ENCODE measurements around the gene DHX8. TPM values are rescaled to one million over a fixed set of nuclear protein-coding genes. Genes with fewer than 3 reads are reported as not detected.
"Not testable (repeated sequence)": the region's sequence is repeated elsewhere in the genome, so short reads cannot be mapped to it uniquely, and the experiment has no call there.

Gene DHX8
- total RNA-seq, 1 experiment from 2014 or later, result 23.7 TPM

- H3K4me1 ChIP-seq (ENCODE audit: low read length), result no peaks in the 10 kb centered on the region
- no peak overlapping the region for H3K4me2 ChIP-seq (ENCODE audit: low read depth, low read length, poor library complexity, severe bottlenecking)
- no peaks in the 10 kb centered on the region for H3K36me3 ChIP-seq (ENCODE audit: insufficient read depth, low read length)
- no peaks in the 10 kb centered on the region for H3K79me2 ChIP-seq (ENCODE audit: low read length)
- H4K20me1 ChIP-seq (ENCODE audit: insufficient read depth, low read depth, low read length), result no peaks in the 10 kb centered on the region
- no peaks in the 10 kb centered on the region for H3K27me3 ChIP-seq (ENCODE audit: low read length)
- H3K9me2 ChIP-seq (replicated peaks; ENCODE audit: insufficient read depth, low read length), result no peaks in the 10 kb centered on the region
- no peaks in the 10 kb centered on the region for H3K9me3 ChIP-seq (ENCODE audit: low read length)
- H3K9ac ChIP-seq (ENCODE audit: low read length), result no peak overlapping the region
- no peak overlapping the region for H3K27ac ChIP-seq (ENCODE audit: low read length)
- no peak overlapping the region for H2AFZ ChIP-seq (ENCODE audit: low read length)
- DNase-seq, result no peak
- H3K4me3 ChIP-seq (ENCODE audit: low read length), result no peak overlapping the region
These were observed 38.7 kb upstream of the DHX8 start for GRCh38 chr17:43445009-43445589.

GRCh38 chr17:43446773-43447172, 37.0 kb upstream of the DHX8 start:
- H4K20me1 ChIP-seq (ENCODE audit: insufficient read depth, low read depth, low read length), result no peaks in the 10 kb centered on the region
- no peaks in the 10 kb centered on the region for H3K4me1 ChIP-seq (ENCODE audit: low read length)
- H3K79me2 ChIP-seq (ENCODE audit: low read length), result no peaks in the 10 kb centered on the region
- no peak overlapping the region for H3K27ac ChIP-seq (ENCODE audit: low read length)
- no peak overlapping the region for H2AFZ ChIP-seq (ENCODE audit: low read length)
- H3K9me3 ChIP-seq (ENCODE audit: low read length), result no peaks in the 10 kb centered on the region
- H3K4me2 ChIP-seq (ENCODE audit: low read depth, low read length, poor library complexity, severe bottlenecking), result no peak overlapping the region
- H3K27me3 ChIP-seq (ENCODE audit: low read length), result no peaks in the 10 kb centered on the region
- DNase-seq, result peak; percentile 27
- no peak overlapping the region for H3K4me3 ChIP-seq (ENCODE audit: low read length)
- H3K9ac ChIP-seq (ENCODE audit: low read length), result no peak overlapping the region
- H3K9me2 ChIP-seq (replicated peaks; ENCODE audit: insufficient read depth, low read length), result no peaks in the 10 kb centered on the region
- no peaks in the 10 kb centered on the region for H3K36me3 ChIP-seq (ENCODE audit: insufficient read depth, low read length)

GRCh38 chr17:43448720-43449469, 34.9 kb upstream of the DHX8 start:
- Histone ChIP-seq H3K9me3 (ENCODE audit: low read length) (no peaks in the 10 kb centered on the region), H3K27me3 (ENCODE audit: low read length) (no peaks in the 10 kb centered on the region), H3K9me2 (replicated peaks; ENCODE audit: insufficient read depth, low read length) (no peaks in the 10 kb centered on the region), H3K4me1 (ENCODE audit: low read length) (no peaks in the 10 kb centered on the region), H2AFZ (ENCODE audit: low read length) (no peak overlapping the region), H3K36me3 (ENCODE audit: insufficient read depth, low read length) (no peaks in the 10 kb centered on the region), H3K27ac (ENCODE audit: low read length) (no peak overlapping the region), H4K20me1 (ENCODE audit: insufficient read depth, low read depth, low read length) (no peaks in the 10 kb centered on the region), H3K9ac (ENCODE audit: low read length) (no peak overlapping the region), H3K4me3 (ENCODE audit: low read length) (no peak overlapping the region), H3K79me2 (ENCODE audit: low read length) (no peaks in the 10 kb centered on the region), H3K4me2 (ENCODE audit: low read depth, low read length, poor library complexity, severe bottlenecking) (no peak overlapping the region)
- DNase-seq, result peak; percentile 15

- no peak overlapping the region for H3K9ac ChIP-seq (ENCODE audit: low read length)
These were observed 34.1 kb upstream of the DHX8 start for GRCh38 chr17:43449470-43450248.

GRCh38 chr17:43450791-43451190, 33.0 kb upstream of the DHX8 start:
- H3K9ac ChIP-seq (ENCODE audit: low read length); H3K9me3 ChIP-seq (ENCODE audit: low read length); H3K36me3 ChIP-seq (ENCODE audit: insufficient read depth, low read length); H3K27ac ChIP-seq (ENCODE audit: low read length); H3K4me1 ChIP-seq (ENCODE audit: low read length); H2AFZ ChIP-seq (ENCODE audit: low read length); H4K20me1 ChIP-seq (ENCODE audit: insufficient read depth, low read depth, low read length); H3K79me2 ChIP-seq (ENCODE audit: low read length); H3K27me3 ChIP-seq (ENCODE audit: low read length); H3K9me2 ChIP-seq (replicated peaks; ENCODE audit: insufficient read depth, low read length); H3K4me2 ChIP-seq (ENCODE audit: low read depth, low read length, poor library complexity, severe bottlenecking); H3K4me3 ChIP-seq (ENCODE audit: low read length): not testable (repeated sequence)
- peak; percentile 12 for DNase-seq

More at GRCh38 chr17:43449470-43450248, 34.1 kb upstream of the DHX8 start:
- Histone ChIP-seq H3K4me2 (ENCODE audit: low read depth, low read length, poor library complexity, severe bottlenecking) (no peak overlapping the region), H3K4me3 (ENCODE audit: low read length) (no peak overlapping the region), H3K79me2 (ENCODE audit: low read length) (no peaks in the 10 kb centered on the region), H3K9me3 (ENCODE audit: low read length) (no peaks in the 10 kb centered on the region), H2AFZ (ENCODE audit: low read length) (no peak overlapping the region), H3K27ac (ENCODE audit: low read length) (no peak overlapping the region), H3K27me3 (ENCODE audit: low read length) (no peaks in the 10 kb centered on the region), H3K4me1 (ENCODE audit: low read length) (no peaks in the 10 kb centered on the region), H4K20me1 (ENCODE audit: insufficient read depth, low read depth, low read length) (no peaks in the 10 kb centered on the region), H3K36me3 (ENCODE audit: insufficient read depth, low read length) (no peaks in the 10 kb centered on the region), H3K9me2 (replicated peaks; ENCODE audit: insufficient read depth, low read length) (no peaks in the 10 kb centered on the region)
- DNase-seq, result peak; percentile 26

- H2AFZ ChIP-seq (ENCODE audit: low read length); H3K9me3 ChIP-seq (ENCODE audit: low read length); H3K4me1 ChIP-seq (ENCODE audit: low read length); H3K4me3 ChIP-seq (ENCODE audit: low read length); H3K4me2 ChIP-seq (ENCODE audit: low read depth, low read length, poor library complexity, severe bottlenecking); H3K27me3 ChIP-seq (ENCODE audit: low read length); H3K9me2 ChIP-seq (replicated peaks; ENCODE audit: insufficient read depth, low read length); H3K27ac ChIP-seq (ENCODE audit: low read length); H3K9ac ChIP-seq (ENCODE audit: low read length); DNase-seq; H3K79me2 ChIP-seq (ENCODE audit: low read length); H4K20me1 ChIP-seq (ENCODE audit: insufficient read depth, low read depth, low read length); H3K36me3 ChIP-seq (ENCODE audit: insufficient read depth, low read length): not testable (repeated sequence)
These were observed 32.0 kb upstream of the DHX8 start for GRCh38 chr17:43451741-43452140.

- DNase-seq, result peak; percentile 6
- Histone ChIP-seq H3K27ac (ENCODE audit: low read length) (no peak overlapping the region), H3K27me3 (ENCODE audit: low read length) (no peaks in the 10 kb centered on the region), H4K20me1 (ENCODE audit: insufficient read depth, low read depth, low read length) (no peaks in the 10 kb centered on the region), H3K9ac (ENCODE audit: low read length) (no peak overlapping the region), H3K4me3 (ENCODE audit: low read length) (no peak overlapping the region), H3K4me1 (ENCODE audit: low read length) (no peaks in the 10 kb centered on the region), H3K9me2 (replicated peaks; ENCODE audit: insufficient read depth, low read length) (no peaks in the 10 kb centered on the region), H2AFZ (ENCODE audit: low read length) (no peak overlapping the region), H3K79me2 (ENCODE audit: low read length) (no peaks in the 10 kb centered on the region), H3K9me3 (ENCODE audit: low read length) (no peaks in the 10 kb centered on the region), H3K4me2 (ENCODE audit: low read depth, low read length, poor library complexity, severe bottlenecking) (no peak overlapping the region), H3K36me3 (ENCODE audit: insufficient read depth, low read length) (no peaks in the 10 kb centered on the region)
These were observed 30.4 kb upstream of the DHX8 start for GRCh38 chr17:43453331-43453812.

- no peak overlapping the region for H3K4me2 ChIP-seq (ENCODE audit: low read depth, low read length, poor library complexity, severe bottlenecking)
These were observed 28.9 kb upstream of the DHX8 start for GRCh38 chr17:43454868-43455267.

More at GRCh38 chr17:43454868-43455267, 28.9 kb upstream of the DHX8 start:
- H3K27me3 ChIP-seq (ENCODE audit: low read length), result no peaks in the 10 kb centered on the region
- no peak overlapping the region for H2AFZ ChIP-seq (ENCODE audit: low read length)
- no peaks in the 10 kb centered on the region for H3K4me1 ChIP-seq (ENCODE audit: low read length)
- no peaks in the 10 kb centered on the region for H3K79me2 ChIP-seq (ENCODE audit: low read length)
- peak; percentile 23 for DNase-seq
- H3K4me3 ChIP-seq (ENCODE audit: low read length), result no peak overlapping the region
- H3K9me2 ChIP-seq (replicated peaks; ENCODE audit: insufficient read depth, low read length), result no peaks in the 10 kb centered on the region
- no peaks in the 10 kb centered on the region for H3K9me3 ChIP-seq (ENCODE audit: low read length)
- no peaks in the 10 kb centered on the region for H3K36me3 ChIP-seq (ENCODE audit: insufficient read depth, low read length)
- no peaks in the 10 kb centered on the region for H4K20me1 ChIP-seq (ENCODE audit: insufficient read depth, low read depth, low read length)
- no peak overlapping the region for H3K27ac ChIP-seq (ENCODE audit: low read length)
- no peak overlapping the region for H3K9ac ChIP-seq (ENCODE audit: low read length)
